ENCODE measurements around the gene COG8.

DNA sequence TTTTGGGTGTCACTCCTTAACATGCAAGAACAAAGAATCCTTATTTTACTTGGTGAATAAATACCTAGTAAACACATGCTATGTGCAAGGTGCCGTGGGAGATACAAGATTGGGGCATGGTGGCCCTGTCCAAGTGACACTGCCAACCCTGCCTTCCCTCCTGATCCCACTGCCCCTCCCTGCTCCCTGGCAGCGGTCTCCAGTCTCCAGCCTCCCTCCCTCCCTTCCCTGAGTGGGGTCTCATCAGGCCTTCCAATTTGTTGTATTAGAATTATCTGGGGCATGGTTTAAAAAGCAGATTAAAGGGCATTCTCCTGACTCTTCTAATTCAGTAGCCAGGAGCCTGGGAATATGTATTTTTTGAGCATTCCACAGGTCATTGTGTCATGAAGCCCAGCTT is 24.7 kb upstream of the COG8 start:
- TF ChIP-seq POLR2A (IDR thresholded peaks at IDR 0.05) = no peak
- TF ChIP-seq, protein P1, sequence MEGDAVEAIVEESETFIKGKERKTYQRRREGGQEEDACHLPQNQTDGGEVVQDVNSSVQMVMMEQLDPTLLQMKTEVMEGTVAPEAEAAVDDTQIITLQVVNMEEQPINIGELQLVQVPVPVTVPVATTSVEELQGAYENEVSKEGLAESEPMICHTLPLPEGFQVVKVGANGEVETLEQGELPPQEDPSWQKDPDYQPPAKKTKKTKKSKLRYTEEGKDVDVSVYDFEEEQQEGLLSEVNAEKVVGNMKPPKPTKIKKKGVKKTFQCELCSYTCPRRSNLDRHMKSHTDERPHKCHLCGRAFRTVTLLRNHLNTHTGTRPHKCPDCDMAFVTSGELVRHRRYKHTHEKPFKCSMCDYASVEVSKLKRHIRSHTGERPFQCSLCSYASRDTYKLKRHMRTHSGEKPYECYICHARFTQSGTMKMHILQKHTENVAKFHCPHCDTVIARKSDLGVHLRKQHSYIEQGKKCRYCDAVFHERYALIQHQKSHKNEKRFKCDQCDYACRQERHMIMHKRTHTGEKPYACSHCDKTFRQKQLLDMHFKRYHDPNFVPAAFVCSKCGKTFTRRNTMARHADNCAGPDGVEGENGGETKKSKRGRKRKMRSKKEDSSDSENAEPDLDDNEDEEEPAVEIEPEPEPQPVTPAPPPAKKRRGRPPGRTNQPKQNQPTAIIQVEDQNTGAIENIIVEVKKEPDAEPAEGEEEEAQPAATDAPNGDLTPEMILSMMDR (IDR thresholded peaks at IDR 0.05) = no peak
